Spleen (tissue), 11 donors: Measurements from ENCODE around the gene DSCAML1. TPM values are rescaled to one million over a fixed set of nuclear protein-coding genes. Genes with fewer than 3 reads are reported as not detected.

Source experiments
- DNase-seq: peaks from one replicate; pipeline ENCODE4 v3.0.0-alpha.2; 2020
- H3K27ac ChIP-seq, 8 donors: fragments of 200-600 bp; sonication (generic) in 7 of 8; 1 replicate in 4 of 8; 2 replicates in 4 of 8; pipeline versions ENCODE4 v1.5.0 to v1.8.0; 2016 to 2021; ENCODE audit warnings: inconsistent platforms in 4 of 8, mild to moderate bottlenecking in 4 of 8, moderate library complexity in 1 of 8
- H3K27me3 ChIP-seq, 7 donors: fragments of 200-600 bp; sonication (generic) in 6 of 7; replicated peaks in 1 of 7; 1 replicate in 4 of 7; 2 replicates in 3 of 7; pipeline versions ENCODE4 v1.5.0 to v1.8.0; 2016 to 2021; ENCODE audit warnings: inconsistent platforms in 3 of 7, mild to moderate bottlenecking in 1 of 7
- H3K36me3 ChIP-seq, 6 donors: fragments of 200-600 bp; sonication (generic) in 5 of 6; 1 replicate in 4 of 6; 2 replicates in 2 of 6; pipeline versions ENCODE4 v1.5.0 to v1.8.0; 2016 to 2021; ENCODE audit warnings: inconsistent platforms in 2 of 6
- H3K4me1 ChIP-seq, 6 donors: fragments of 200-600 bp; sonication (generic) in 5 of 6; 1 replicate in 3 of 6; 2 replicates in 3 of 6; pipeline versions ENCODE4 v1.5.0 to v1.8.0; 2016 to 2021; ENCODE audit warnings: inconsistent platforms in 3 of 6
- H3K4me3 ChIP-seq, 8 donors: fragments of 200-600 bp; sonication (generic) in 7 of 8; 1 replicate in 4 of 8; 2 replicates in 4 of 8; pipeline versions ENCODE4 v1.5.0 to v1.8.0; 2016 to 2021; ENCODE audit warnings: inconsistent platforms in 4 of 8, mild to moderate bottlenecking in 4 of 8, moderate library complexity in 2 of 8
- H3K9me3 ChIP-seq, 8 donors: fragments of 200-600 bp; sonication (generic) in 7 of 8; 1 replicate in 4 of 8; 2 replicates in 4 of 8; pipeline versions ENCODE4 v1.5.0 to v1.8.0; 2016 to 2021; ENCODE audit warnings: inconsistent platforms in 4 of 8
- CTCF ChIP-seq, 11 experiments: fragments of 200-600 bp in 7 of 11; fragments of 450-650 bp in 4 of 11; sonication (generic) in 4 of 11; IDR thresholded peaks in 8 of 11; conservative IDR thresholded peaks in 3 of 11; 1 replicate in 7 of 11; 2 replicates in 4 of 11; pipeline versions ENCODE4 v1.4.0 to v1.8.0; 2016 to 2021; ENCODE audit warnings: antibody characterized with exemption in 11 of 11, inconsistent platforms in 4 of 11, mild to moderate bottlenecking in 1 of 11
- POLR2A ChIP-seq, 3 donors: fragments of 450-650 bp; IDR thresholded peaks; one replicate each; pipeline ENCODE4 v1.5.1; 2017; ENCODE audit warnings: antibody characterized with exemption in 3 of 3, mild to moderate bottlenecking in 1 of 3
- POLR2AphosphoS5 ChIP-seq, 3 donors: sonication (generic); formaldehyde crosslinking; IDR thresholded peaks; one replicate each; pipeline ENCODE4 v1.5.1; 2017; ENCODE audit warnings: antibody characterized with exemption in 3 of 3
- WGBS, 5 donors: extraction: QIAGEN DNeasy Blood & Tissue Kit in 3 of 5; methylation state at CpG; one replicate each; pipeline versions ENCODE4 v1.1.5 to v1.1.7; 2013 to 2018; 5-methylcytosine and 5-hydroxymethylcytosine counted together
- intact Hi-C: fragments of 100-400 bp; cut with DNase I; formaldehyde crosslinking; loops from one replicate; pipeline ENCODE4 v1.15.0; 2023; ENCODE audit warnings: low total_unique reads
- polyA plus RNA-seq, 3 donors: library from polyadenylated mRNA; stranded (reverse); fragments of 200-250 nt; gene quantifications; one replicate each; pipeline ENCODE4 v1.2.1, GENCODE V29; 2013
- total RNA-seq, 7 donors: library from RNA; depleted of rRNA in 3 of 7; stranded (reverse); fragments of >200 nt in 3 of 7; fragmentation: NEBNext Ultra II Directional in 4 of 7; extraction: Animal tissue kit (Norgen Biotek cat#: 25700) in 4 of 7; gene quantifications; one replicate each; pipeline versions ENCODE4 v1.1.0 to v1.2.1, GENCODE V29; 2016 to 2021
- donor health status: healthy with polysubstance abuse.
- donor health status: DM: no; HTN: no; CAD: no; lungs with moderate emphysema.
- donor health status: DM: no; HTN: no; CAD: no.
- donor health status: Bipolar disorder and iron deficiency.
- donor health status: healthy.
- donor health status: DM: no; HTN: no; CAD: no.
- donor health status: DM: yes; HTN: yes; CAD: no.

Gene DSCAML1
- total and polyA plus RNA-seq, 10 donors: 0.07 to 10.7 (median 2.3) TPM

- Histone ChIP-seq H3K27ac (no peak overlapping the region), H3K9me3 (no peaks in the 10 kb centered on the region), H3K4me3 (no peak overlapping the region), H3K27me3 (peaks cover 0 to 10% (median 0%) of the 10 kb centered on the region in 7 donors), H3K4me1 (no peaks in the 10 kb centered on the region), H3K36me3 (no peaks in the 10 kb centered on the region)
- intact Hi-C loops: no loop called here
- TF ChIP-seq POLR2AphosphoS5 (IDR thresholded peaks at IDR 0.05) (no peak), CTCF (IDR thresholded peaks at IDR 0.05 in 8 of 11, conservative IDR thresholded peaks at IDR 0.05 in 3 of 11) (no peak), POLR2A (IDR thresholded peaks at IDR 0.05) (no peak)
- no peak for DNase-seq
- 75 to 95% (median 88%) methylated on average over 4 of the region's 4 CpGs for WGBS, 5 donors
Measured at GRCh38 chr11:117719480-117719879, 77.5 kb downstream of the DSCAML1 start.

- no peaks in the 10 kb centered on the region for H3K4me1 ChIP-seq
- no peak overlapping the region for H3K27ac ChIP-seq
Measured at GRCh38 chr11:117717485-117718314, 79.3 kb downstream of the DSCAML1 start.

GRCh38 chr11:117716521-117717440, 80.2 kb downstream of the DSCAML1 start:
- Histone ChIP-seq H3K4me1 (no peaks in the 10 kb centered on the region), H3K4me3 (no peak overlapping the region), H3K27me3 (peaks cover 0 to 10% (median 0%) of the 10 kb centered on the region in 7 donors), H3K36me3 (no peaks in the 10 kb centered on the region), H3K9me3 (no peaks in the 10 kb centered on the region), H3K27ac (no peak overlapping the region)
- DNase-seq: no peak
- intact Hi-C loops: no loop called here
- TF ChIP-seq POLR2AphosphoS5 (IDR thresholded peaks at IDR 0.05) (no peak), POLR2A (IDR thresholded peaks at IDR 0.05) (no peak), CTCF (IDR thresholded peaks at IDR 0.05 in 8 of 11, conservative IDR thresholded peaks at IDR 0.05 in 3 of 11) (no peak)
- 73 to 84% (median 78%) methylated on average over 20 of the region's 20 CpGs for WGBS, 5 donors

More at GRCh38 chr11:117717485-117718314, 79.3 kb downstream of the DSCAML1 start:
- WGBS, 5 donors: 72 to 84% (median 80%) methylated on average over 19 to 25 of the region's 25 CpGs
- no peak overlapping the region for H3K4me3 ChIP-seq
- TF ChIP-seq CTCF (IDR thresholded peaks at IDR 0.05 in 8 of 11, conservative IDR thresholded peaks at IDR 0.05 in 3 of 11): no peak
- no peak for TF ChIP-seq POLR2AphosphoS5 (IDR thresholded peaks at IDR 0.05)
- TF ChIP-seq POLR2A (IDR thresholded peaks at IDR 0.05): no peak
- intact Hi-C loops: no loop called here
- no peak for DNase-seq
- H3K27me3 ChIP-seq: peaks cover 0 to 10% (median 0%) of the 10 kb centered on the region in 7 donors
- no peaks in the 10 kb centered on the region for H3K36me3 ChIP-seq
- no peaks in the 10 kb centered on the region for H3K9me3 ChIP-seq
